ENCODE data around the gene TTLL5. TPM values are rescaled to one million over a fixed set of nuclear protein-coding genes. Genes with fewer than 3 reads are reported as not detected.
A peak's percentile ranks its signal among the peaks of the same experiment; 100 is the strongest.

Gene TTLL5, protein sequence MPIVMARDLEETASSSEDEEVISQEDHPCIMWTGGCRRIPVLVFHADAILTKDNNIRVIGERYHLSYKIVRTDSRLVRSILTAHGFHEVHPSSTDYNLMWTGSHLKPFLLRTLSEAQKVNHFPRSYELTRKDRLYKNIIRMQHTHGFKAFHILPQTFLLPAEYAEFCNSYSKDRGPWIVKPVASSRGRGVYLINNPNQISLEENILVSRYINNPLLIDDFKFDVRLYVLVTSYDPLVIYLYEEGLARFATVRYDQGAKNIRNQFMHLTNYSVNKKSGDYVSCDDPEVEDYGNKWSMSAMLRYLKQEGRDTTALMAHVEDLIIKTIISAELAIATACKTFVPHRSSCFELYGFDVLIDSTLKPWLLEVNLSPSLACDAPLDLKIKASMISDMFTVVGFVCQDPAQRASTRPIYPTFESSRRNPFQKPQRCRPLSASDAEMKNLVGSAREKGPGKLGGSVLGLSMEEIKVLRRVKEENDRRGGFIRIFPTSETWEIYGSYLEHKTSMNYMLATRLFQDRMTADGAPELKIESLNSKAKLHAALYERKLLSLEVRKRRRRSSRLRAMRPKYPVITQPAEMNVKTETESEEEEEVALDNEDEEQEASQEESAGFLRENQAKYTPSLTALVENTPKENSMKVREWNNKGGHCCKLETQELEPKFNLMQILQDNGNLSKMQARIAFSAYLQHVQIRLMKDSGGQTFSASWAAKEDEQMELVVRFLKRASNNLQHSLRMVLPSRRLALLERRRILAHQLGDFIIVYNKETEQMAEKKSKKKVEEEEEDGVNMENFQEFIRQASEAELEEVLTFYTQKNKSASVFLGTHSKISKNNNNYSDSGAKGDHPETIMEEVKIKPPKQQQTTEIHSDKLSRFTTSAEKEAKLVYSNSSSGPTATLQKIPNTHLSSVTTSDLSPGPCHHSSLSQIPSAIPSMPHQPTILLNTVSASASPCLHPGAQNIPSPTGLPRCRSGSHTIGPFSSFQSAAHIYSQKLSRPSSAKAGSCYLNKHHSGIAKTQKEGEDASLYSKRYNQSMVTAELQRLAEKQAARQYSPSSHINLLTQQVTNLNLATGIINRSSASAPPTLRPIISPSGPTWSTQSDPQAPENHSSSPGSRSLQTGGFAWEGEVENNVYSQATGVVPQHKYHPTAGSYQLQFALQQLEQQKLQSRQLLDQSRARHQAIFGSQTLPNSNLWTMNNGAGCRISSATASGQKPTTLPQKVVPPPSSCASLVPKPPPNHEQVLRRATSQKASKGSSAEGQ (N-terminal part only)
- 11.4 TPM for total RNA-seq (2013)
- polyA plus RNA-seq (1 to 10 TPM; 4.2 to 7.2 (median 4.7) TPM), polyA minus RNA-seq (8.7 and 10.0 TPM in 2 replicates), total RNA-seq (4.5 to 24.8 (median 13.0) reads per million in 11 experiments)

DNA sequence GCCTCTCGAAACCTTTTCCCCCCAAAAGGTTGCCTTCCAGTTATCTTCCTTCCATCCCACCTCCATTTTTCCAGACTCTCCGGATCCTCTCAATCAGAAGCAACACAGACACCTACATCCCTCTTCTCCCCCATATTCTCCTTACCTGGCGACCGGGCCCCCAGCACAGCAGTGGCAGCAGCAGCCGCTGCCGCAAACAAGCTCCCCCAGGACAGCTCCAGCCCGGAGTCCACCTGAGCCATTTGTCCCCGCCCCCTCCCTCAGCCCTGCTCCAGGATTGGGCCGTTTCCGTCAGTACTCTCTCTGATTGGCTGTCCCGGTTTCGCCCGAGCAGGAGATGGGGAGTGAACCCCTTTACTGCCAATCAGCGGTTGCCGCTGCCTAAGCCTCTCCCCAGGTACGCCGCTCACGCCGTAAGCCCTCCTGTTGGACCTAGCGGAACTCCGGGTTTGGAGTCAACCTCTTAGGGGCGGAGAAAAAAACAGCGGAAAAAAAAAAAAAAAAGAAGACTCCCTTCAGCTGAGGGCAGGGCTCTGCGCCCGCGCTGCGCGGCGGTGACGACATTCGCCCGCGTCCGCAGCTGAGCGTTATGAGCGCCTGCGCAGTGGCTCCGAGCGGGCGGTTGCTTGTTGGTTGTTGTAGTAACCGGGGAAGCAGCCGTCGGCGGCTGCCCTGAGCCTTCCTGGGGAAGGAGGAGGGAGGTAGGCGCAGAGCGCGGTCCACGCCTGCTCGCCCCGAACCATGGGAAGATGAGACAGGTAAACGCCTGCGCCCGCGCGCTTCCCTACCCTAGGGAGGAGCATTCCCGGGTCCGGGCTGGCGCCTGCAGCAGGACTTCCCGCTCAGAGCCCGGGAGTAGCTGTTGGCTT is at the start of gene TTLL5, which contains the start of gene ERG28:
TSS of gene TTLL5 (plus strand) at position 617 of the 869 bp plus-strand sequence. CDS start 1,904 bp downstream, outside the sequence.
TSS of gene ERG28 (minus strand) at position 247 of the 869 bp plus-strand sequence. CDS start 3,374 bp downstream, outside the sequence.
- peak within 1 kb of the TSS; percentile 99 for H2AFZ ChIP-seq (ENCODE audit: insufficient read depth, low read depth, low read length, poor library complexity, severe bottlenecking)
- peak; percentile 93 to 94 (median 94) for DNase-seq
- Mint-ChIP-seq H3K4me3 (peak within 1 kb of the TSS; percentile 94 to 97), H3K27me3 (ENCODE audit: low read depth in 3 of 3) (peaks cover 0 to 1% (median 0%) of the 10 kb centered on the region in 3 donors), H3K36me3 (peaks cover 15 to 18% of the 10 kb centered on the region in 2 donors), H3K27ac (peak within 1 kb of the TSS; percentile 93 to 99 (median 96)), H3K9me3 (no peaks in the 10 kb centered on the region), H3K4me1 (peaks cover 19% of the 10 kb centered on the region)
- H3K79me2 ChIP-seq (ENCODE audit: insufficient read depth, low read length), result peaks cover 7% of the 10 kb centered on the region
- H3K4me3 ChIP-seq (replicated peaks in 1 of 3; ENCODE audit: low read depth in 2 of 3, low read length in 3 of 3), result peak within 1 kb of the TSS; percentile 54 to 95 (median 82)
- peak within 1 kb of the TSS; percentile 93 for H3K4me2 ChIP-seq (replicated peaks; ENCODE audit: extremely low read depth, low read length, poor library complexity, severe bottlenecking)
- no peaks in the 10 kb centered on the region for H3K27me3 ChIP-seq (ENCODE audit: control insufficient read depth in 2 of 2, insufficient read depth in 2 of 2, low read length in 2 of 2)
- H3K4me1 ChIP-seq (ENCODE audit: control insufficient read depth in 1 of 2, insufficient read depth in 2 of 2, low read length in 2 of 2), result peaks cover 12 to 19% of the 10 kb centered on the region in 2 donors
- H3K27ac ChIP-seq (ENCODE audit: low read depth in 1 of 2, low read length in 2 of 2), result peak within 1 kb of the TSS; percentile 83 to 92
- intact Hi-C loops (cut with micrococcal nuclease), result no loop called here
- under 1% methylated on average over 53 of the region's 60 CpGs for WGBS (ENCODE audit: insufficient coverage)
- TF ChIP-seq, protein P1, sequence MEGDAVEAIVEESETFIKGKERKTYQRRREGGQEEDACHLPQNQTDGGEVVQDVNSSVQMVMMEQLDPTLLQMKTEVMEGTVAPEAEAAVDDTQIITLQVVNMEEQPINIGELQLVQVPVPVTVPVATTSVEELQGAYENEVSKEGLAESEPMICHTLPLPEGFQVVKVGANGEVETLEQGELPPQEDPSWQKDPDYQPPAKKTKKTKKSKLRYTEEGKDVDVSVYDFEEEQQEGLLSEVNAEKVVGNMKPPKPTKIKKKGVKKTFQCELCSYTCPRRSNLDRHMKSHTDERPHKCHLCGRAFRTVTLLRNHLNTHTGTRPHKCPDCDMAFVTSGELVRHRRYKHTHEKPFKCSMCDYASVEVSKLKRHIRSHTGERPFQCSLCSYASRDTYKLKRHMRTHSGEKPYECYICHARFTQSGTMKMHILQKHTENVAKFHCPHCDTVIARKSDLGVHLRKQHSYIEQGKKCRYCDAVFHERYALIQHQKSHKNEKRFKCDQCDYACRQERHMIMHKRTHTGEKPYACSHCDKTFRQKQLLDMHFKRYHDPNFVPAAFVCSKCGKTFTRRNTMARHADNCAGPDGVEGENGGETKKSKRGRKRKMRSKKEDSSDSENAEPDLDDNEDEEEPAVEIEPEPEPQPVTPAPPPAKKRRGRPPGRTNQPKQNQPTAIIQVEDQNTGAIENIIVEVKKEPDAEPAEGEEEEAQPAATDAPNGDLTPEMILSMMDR (IDR thresholded peaks at IDR 0.05), result no peak
- H3K36me3 ChIP-seq (replicated peaks in 1 of 2; ENCODE audit: control insufficient read depth in 1 of 2, insufficient read depth in 2 of 2, low read length in 2 of 2), result peaks cover 2 to 28% of the 10 kb centered on the region in 2 donors
- no peaks in the 10 kb centered on the region for H4K20me1 ChIP-seq (ENCODE audit: insufficient read depth, low read length)
- no peaks in the 10 kb centered on the region for H3K9me3 ChIP-seq (replicated peaks in 1 of 2; ENCODE audit: control insufficient read depth in 1 of 2, insufficient read depth in 1 of 2, low read length in 2 of 2)
- H3K9ac ChIP-seq (ENCODE audit: insufficient read depth, low read length, poor library complexity, severe bottlenecking), result peak within 1 kb of the TSS; percentile 78

All from CD14-positive monocyte (primary cell).